ENCODE data around the gene LRRC10B. TPM values are rescaled to one million over a fixed set of nuclear protein-coding genes. Genes with fewer than 3 reads are reported as not detected.

LRRC10B gene
- total RNA-seq, 1 experiment from 2014 or later, result 2.6 TPM

GRCh38 chr11:61480261-61480993 lies 28.1 kb upstream of the LRRC10B start:
- peaks cover 2% of the 10 kb centered on the region for H3K27me3 ChIP-seq (ENCODE audit: control insufficient read depth, insufficient read depth, low read length)
- DNase-seq, result peak; percentile 10
- no peak overlapping the region for H3K4me3 ChIP-seq (ENCODE audit: insufficient read depth, low read depth, low read length)
- H3K36me3 ChIP-seq (replicated peaks; ENCODE audit: control insufficient read depth, insufficient read depth, low read length), result no peaks in the 10 kb centered on the region

- Histone ChIP-seq H3K36me3 (replicated peaks; ENCODE audit: control insufficient read depth, insufficient read depth, low read length) (no peaks in the 10 kb centered on the region), H3K27me3 (ENCODE audit: control insufficient read depth, insufficient read depth, low read length) (peaks cover 2% of the 10 kb centered on the region), H3K4me3 (ENCODE audit: insufficient read depth, low read depth, low read length) (no peak overlapping the region)
- peak; percentile 96 for DNase-seq
Observed at GRCh38 chr11:61480994-61481335, 27.6 kb upstream of the LRRC10B start.

- no peaks in the 10 kb centered on the region for H3K36me3 ChIP-seq (replicated peaks; ENCODE audit: control insufficient read depth, insufficient read depth, low read length)
- H3K4me3 ChIP-seq (ENCODE audit: insufficient read depth, low read depth, low read length), result no peak overlapping the region
- peaks cover 2% of the 10 kb centered on the region for H3K27me3 ChIP-seq (ENCODE audit: control insufficient read depth, insufficient read depth, low read length)
- DNase-seq, result peak; percentile 53
Observed at GRCh38 chr11:61481806-61482205, 26.7 kb upstream of the LRRC10B start.

GRCh38 chr11:61482513-61482912 lies 26.0 kb upstream of the LRRC10B start:
- Histone ChIP-seq H3K27me3 (ENCODE audit: control insufficient read depth, insufficient read depth, low read length) (peaks cover 2% of the 10 kb centered on the region), H3K36me3 (replicated peaks; ENCODE audit: control insufficient read depth, insufficient read depth, low read length) (no peaks in the 10 kb centered on the region; the same call in 1 of the 2 replicates), H3K4me3 (ENCODE audit: insufficient read depth, low read depth, low read length) (no peak overlapping the region)
- peak; percentile 96 for DNase-seq

GRCh38 chr11:61484541-61484940 lies 24.0 kb upstream of the LRRC10B start:
- DNase-seq, result peak; percentile 65
- H3K27me3 ChIP-seq (ENCODE audit: control insufficient read depth, insufficient read depth, low read length), result peaks cover 4% of the 10 kb centered on the region
- H3K4me3 ChIP-seq (ENCODE audit: insufficient read depth, low read depth, low read length), result no peak overlapping the region
- H3K36me3 ChIP-seq (replicated peaks; ENCODE audit: control insufficient read depth, insufficient read depth, low read length), result no peaks in the 10 kb centered on the region; the same call in 1 of the 2 replicates

- Histone ChIP-seq H3K27me3 (ENCODE audit: control insufficient read depth, insufficient read depth, low read length) (peaks cover 4% of the 10 kb centered on the region), H3K36me3 (replicated peaks; ENCODE audit: control insufficient read depth, insufficient read depth, low read length) (no peaks in the 10 kb centered on the region; the same call in 1 of the 2 replicates), H3K4me3 (ENCODE audit: insufficient read depth, low read depth, low read length) (no peak overlapping the region)
- DNase-seq, result no peak
Observed at GRCh38 chr11:61485080-61485479, 23.5 kb upstream of the LRRC10B start.

- Histone ChIP-seq H3K4me3 (ENCODE audit: insufficient read depth, low read depth, low read length) (no peak overlapping the region), H3K27me3 (ENCODE audit: control insufficient read depth, insufficient read depth, low read length) (peaks cover 4% of the 10 kb centered on the region), H3K36me3 (replicated peaks; ENCODE audit: control insufficient read depth, insufficient read depth, low read length) (no peaks in the 10 kb centered on the region; the same call in 1 of the 2 replicates)
- peak; percentile 49 for DNase-seq
Observed at GRCh38 chr11:61486011-61486620, 22.4 kb upstream of the LRRC10B start.

GRCh38 chr11:61486779-61487178 lies 21.8 kb upstream of the LRRC10B start:
- no peaks in the 10 kb centered on the region; the same call in 1 of the 2 replicates for H3K36me3 ChIP-seq (replicated peaks; ENCODE audit: control insufficient read depth, insufficient read depth, low read length)
- DNase-seq, result no peak
- H3K27me3 ChIP-seq (ENCODE audit: control insufficient read depth, insufficient read depth, low read length), result peaks cover 4% of the 10 kb centered on the region
- no peak overlapping the region for H3K4me3 ChIP-seq (ENCODE audit: insufficient read depth, low read depth, low read length)

GRCh38 chr11:61487342-61488025 lies 21.1 kb upstream of the LRRC10B start:
- DNase-seq, result peak; percentile 31
- Histone ChIP-seq H3K4me3 (ENCODE audit: insufficient read depth, low read depth, low read length) (no peak overlapping the region), H3K27me3 (ENCODE audit: control insufficient read depth, insufficient read depth, low read length) (peaks cover 4% of the 10 kb centered on the region), H3K36me3 (replicated peaks; ENCODE audit: control insufficient read depth, insufficient read depth, low read length) (no peaks in the 10 kb centered on the region; the same call in 1 of the 2 replicates)

GRCh38 chr11:61488651-61489291 lies 19.8 kb upstream of the LRRC10B start:
- DNase-seq, result peak; percentile 76
- Histone ChIP-seq H3K36me3 (replicated peaks; ENCODE audit: control insufficient read depth, insufficient read depth, low read length) (no peaks in the 10 kb centered on the region; the same call in 1 of the 2 replicates), H3K4me3 (ENCODE audit: insufficient read depth, low read depth, low read length) (no peak overlapping the region), H3K27me3 (ENCODE audit: control insufficient read depth, insufficient read depth, low read length) (peaks cover 4% of the 10 kb centered on the region)

GRCh38 chr11:61489833-61490721 lies 18.5 kb upstream of the LRRC10B start:
- peaks cover 4% of the 10 kb centered on the region for H3K27me3 ChIP-seq (ENCODE audit: control insufficient read depth, insufficient read depth, low read length)
- H3K36me3 ChIP-seq (replicated peaks; ENCODE audit: control insufficient read depth, insufficient read depth, low read length), result no peaks in the 10 kb centered on the region; the same call in 1 of the 2 replicates
- no peak overlapping the region for H3K4me3 ChIP-seq (ENCODE audit: insufficient read depth, low read depth, low read length)
- peak; percentile 93 for DNase-seq

- peak; percentile 56 for DNase-seq
- Histone ChIP-seq H3K4me3 (ENCODE audit: insufficient read depth, low read depth, low read length) (no peak overlapping the region), H3K27me3 (ENCODE audit: control insufficient read depth, insufficient read depth, low read length) (peaks cover 2% of the 10 kb centered on the region; the same call in 1 of the 2 replicates), H3K36me3 (replicated peaks; ENCODE audit: control insufficient read depth, insufficient read depth, low read length) (no peaks in the 10 kb centered on the region; the same call in 1 of the 2 replicates)
Observed at GRCh38 chr11:61491736-61492395, 16.7 kb upstream of the LRRC10B start.

- no peak overlapping the region for H3K4me3 ChIP-seq (ENCODE audit: insufficient read depth, low read depth, low read length)
- no peaks in the 10 kb centered on the region for H3K36me3 ChIP-seq (replicated peaks; ENCODE audit: control insufficient read depth, insufficient read depth, low read length)
- no peaks in the 10 kb centered on the region for H3K27me3 ChIP-seq (ENCODE audit: control insufficient read depth, insufficient read depth, low read length)
- DNase-seq, result no peak
Observed at GRCh38 chr11:61494381-61494961, 14.1 kb upstream of the LRRC10B start.

All from H7 (cell line).